GM12892 (cell line): Measurements from ENCODE around the gene PLK1. TPM values are rescaled to one million over a fixed set of nuclear protein-coding genes. Genes with fewer than 3 reads are reported as not detected.
A peak's percentile ranks its signal among the peaks of the same experiment; 100 is the strongest.
"Not testable (repeated sequence)": the region's sequence is repeated elsewhere in the genome, so short reads cannot be mapped to it uniquely, and the experiment has no call there.

Experiments used
- DNase-seq: peaks from one replicate; pipeline ENCODE4 v3.0.0; 2011; ENCODE audit not compliant: insufficient read length
- FAIRE-seq: peaks from 2 replicates; lab custom pipeline; 2011; peaks lifted over from hg19 to GRCh38; lab: Jason Lieb, UNC
- POLR2A ChIP-seq: IDR thresholded peaks from 2 replicates; pipeline ENCODE4 v1.6.1; 2011; ENCODE audit warnings: low read depth, low read length, control low read depth
- POLR2AphosphoS5 ChIP-seq: IDR thresholded peaks from 2 replicates; pipeline ENCODE4 v1.6.1; 2011; ENCODE audit warnings: low read depth, low read length, control low read depth
- TAF1 ChIP-seq: IDR thresholded peaks from 2 replicates; pipeline ENCODE4 v1.6.1; 2011; ENCODE audit warnings: low read depth, mild to moderate bottlenecking, control low read depth, low read length, borderline replicate concordance
- polyA plus RNA-seq: library from polyadenylated mRNA; unstranded; fragments of >200 nt; gene quantifications from one replicate; pipeline ENCODE4 v1.2.1, GENCODE V29; 2012; ENCODE audit warnings: missing spikeins, inconsistent platforms; ENCODE audit not compliant: missing spikeins

The PLK1 gene
- polyA plus RNA-seq: 25.4 TPM

- peak; percentile 76 for FAIRE-seq
Measured at GRCh38 chr16:23678430-23679273, at the start of gene PLK1. TSS of gene PLK1 (plus strand) at chr16:23678889. CDS start at chr16:23678933, 44 bp downstream.

DNA sequence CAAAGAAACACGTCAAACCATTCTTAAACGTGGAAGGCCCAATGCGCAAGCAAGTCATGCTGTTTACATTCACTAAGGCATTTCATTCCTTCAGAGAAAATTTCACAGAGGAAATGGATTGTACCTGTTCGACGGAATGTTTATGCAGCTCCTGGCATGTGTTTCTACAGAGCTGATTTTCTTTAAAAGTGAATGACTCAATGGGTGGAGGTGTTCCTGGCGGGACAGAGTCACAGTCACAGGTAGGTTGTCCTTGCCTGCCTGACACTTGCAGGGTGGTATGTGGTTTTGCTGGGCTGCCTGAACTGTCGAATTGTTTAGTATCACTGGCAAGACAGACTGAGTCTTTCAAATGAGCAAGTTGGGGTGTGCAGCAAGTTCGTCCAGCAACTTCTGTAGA, 49.2 kb upstream of the PLK1 start:
- no peak for FAIRE-seq

More at GRCh38 chr16:23678430-23679273, at the start of gene PLK1:
- TF ChIP-seq POLR2A (0 out of 2 replicates have a peak, but pooled peaks have one; percentile 35), POLR2AphosphoS5 (no peak)
- DNase-seq: peak; percentile 93

GRCh38 chr16:23631874-23632273, 46.8 kb upstream of the PLK1 start:
- DNase-seq, FAIRE-seq: not testable (repeated sequence)

More for the DNA sequence above, 49.2 kb upstream of the PLK1 start:
- no peak for TF ChIP-seq POLR2AphosphoS5
- TF ChIP-seq TAF1: no peak
- TF ChIP-seq POLR2A: no peak
- DNase-seq: no peak

- DNase-seq (no peak), FAIRE-seq (no peak)
- TF ChIP-seq POLR2AphosphoS5: no peak
- no peak for TF ChIP-seq TAF1
Measured at GRCh38 chr16:23634461-23635036, 44.1 kb upstream of the PLK1 start.

GRCh38 chr16:23635958-23636357, 42.7 kb upstream of the PLK1 start:
- DNase-seq: no peak
- no peak for TF ChIP-seq TAF1
- TF ChIP-seq POLR2A: no peak
- TF ChIP-seq POLR2AphosphoS5: no peak
- no peak for FAIRE-seq

- DNase-seq (peak; percentile 21), FAIRE-seq (no peak)
- TF ChIP-seq POLR2A (no peak), TAF1 (no peak), POLR2AphosphoS5 (no peak)
Measured at GRCh38 chr16:23640615-23640930, 38.1 kb upstream of the PLK1 start.

- DNase-seq: peak; percentile 92
- TF ChIP-seq POLR2A: peak; percentile 89
- TF ChIP-seq POLR2AphosphoS5: peak; percentile 75
- TF ChIP-seq TAF1: peak; percentile 67
- peak; percentile 95 for FAIRE-seq
Measured at GRCh38 chr16:23640931-23641765, 37.5 kb upstream of the PLK1 start, which contains the start of the genes DCTN5 and PALB2. TSS of gene DCTN5 (plus strand) at chr16:23641466. CDS start at chr16:23641543, 77 bp downstream. TSS of gene PALB2 (minus strand) at chr16:23641310. CDS start at chr16:23641157, 153 bp downstream.

GRCh38 chr16:23642246-23642774, 36.4 kb upstream of the PLK1 start:
- DNase-seq: no peak

GRCh38 chr16:23650674-23651416, 27.8 kb upstream of the PLK1 start:
- no peak for DNase-seq
- FAIRE-seq: peak; percentile 90
- no peak for TF ChIP-seq POLR2AphosphoS5
- TF ChIP-seq TAF1: no peak
- no peak for TF ChIP-seq POLR2A

More at GRCh38 chr16:23642246-23642774, 36.4 kb upstream of the PLK1 start:
- no peak for FAIRE-seq
- TF ChIP-seq TAF1: no peak
- TF ChIP-seq POLR2A: no peak
- no peak for TF ChIP-seq POLR2AphosphoS5

GRCh38 chr16:23651943-23652468, 26.7 kb upstream of the PLK1 start:
- DNase-seq (no peak), FAIRE-seq (peak; percentile 50)
- no peak for TF ChIP-seq POLR2A
- TF ChIP-seq TAF1: no peak
- no peak for TF ChIP-seq POLR2AphosphoS5

DNA sequence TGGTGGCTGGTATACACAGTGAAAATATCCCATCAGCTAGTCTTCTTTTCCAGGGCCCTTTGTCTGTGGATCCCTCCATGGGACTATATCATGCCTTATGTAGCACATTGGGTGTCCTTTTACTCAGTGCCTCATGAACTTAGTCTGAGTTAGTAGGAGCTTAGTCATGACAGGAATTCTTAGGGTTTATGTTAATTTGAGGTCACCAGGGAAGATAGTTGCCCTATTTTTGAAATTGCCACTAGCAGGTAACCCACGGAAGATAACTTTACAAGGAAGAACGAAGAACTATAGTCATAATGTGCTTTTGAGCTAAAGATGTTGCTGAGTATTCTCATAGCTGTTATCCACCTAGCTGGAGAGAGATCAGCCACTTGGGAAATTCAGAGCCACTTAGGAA, 14.8 kb upstream of the PLK1 start:
- peak; percentile 58 for FAIRE-seq
- DNase-seq: no peak
- TF ChIP-seq POLR2A: no peak
